NCI-H146 (cell line): Measurements from ENCODE around the gene SYNJ2.

Experiments used
- DNase-seq: peaks from one replicate; lab custom pipeline; 2025; lab: John Stamatoyannopoulos, UW

SYNJ2 gene

GRCh38 chr6:157996918-157997702, 15.4 kb downstream of the SYNJ2 start:
- DNase-seq: no peak

- no peak for DNase-seq
Observed at GRCh38 chr6:157997893-157998608, 16.4 kb downstream of the SYNJ2 start.

- no peak for DNase-seq
Observed at GRCh38 chr6:157998707-157999167, 17.1 kb downstream of the SYNJ2 start.

GRCh38 chr6:157999168-158000051, 17.7 kb downstream of the SYNJ2 start:
- no peak for DNase-seq

- DNase-seq: no peak
Observed at GRCh38 chr6:158000530-158001307, 19.1 kb downstream of the SYNJ2 start.

- DNase-seq: no peak
Observed at GRCh38 chr6:158002249-158002950, 20.7 kb downstream of the SYNJ2 start.

- DNase-seq: no peak
Observed at GRCh38 chr6:158002951-158003853, 21.5 kb downstream of the SYNJ2 start.

GRCh38 chr6:158003910-158004700, 22.4 kb downstream of the SYNJ2 start:
- no peak for DNase-seq

GRCh38 chr6:158004701-158005095, 23.0 kb downstream of the SYNJ2 start:
- no peak for DNase-seq

GRCh38 chr6:158005626-158006180, 24.0 kb downstream of the SYNJ2 start:
- DNase-seq: no peak

- DNase-seq: no peak
Observed at GRCh38 chr6:158006331-158006730, 24.7 kb downstream of the SYNJ2 start.

GRCh38 chr6:158006821-158007570, 25.3 kb downstream of the SYNJ2 start:
- no peak for DNase-seq

GRCh38 chr6:158008864-158009113, 27.1 kb downstream of the SYNJ2 start:
- DNase-seq: no peak

GRCh38 chr6:158009114-158009891, 27.6 kb downstream of the SYNJ2 start:
- no peak for DNase-seq

GRCh38 chr6:158009935-158010585, 28.4 kb downstream of the SYNJ2 start:
- DNase-seq: no peak

GRCh38 chr6:158010591-158011477, 29.2 kb downstream of the SYNJ2 start:
- DNase-seq: no peak
